Activated CD4-positive, alpha-beta T cell treated with anti-CD3 and anti-CD28 coated beads, Interleukin-2, amount 10 ng/mL, durations not matched to agents 7 days and 5 days (primary cell): ENCODE results near the gene KIAA0825. TPM values are rescaled to one million over a fixed set of nuclear protein-coding genes. Genes with fewer than 3 reads are reported as not detected.
"Not testable (repeated sequence)": the region's sequence is repeated elsewhere in the genome, so short reads cannot be mapped to it uniquely, and the experiment has no call there.

Experiments
- CTCF ChIA-PET: fragments of 350-600 bp; sonication (Branson Sonifier 250); formaldehyde crosslinking; loops from one replicate; lab custom pipeline; 2021; ENCODE audit warnings: antibody characterized with exemption; lab: Charles Lee
- POLR2A ChIA-PET: fragments of 350-600 bp; sonication (Branson Sonifier 250); formaldehyde crosslinking; loops from one replicate; lab custom pipeline; 2021; ENCODE audit warnings: antibody characterized with exemption; lab: Charles Lee
- DNase-seq: peaks from one replicate; pipeline ENCODE4 v3.0.0-alpha.2; 2020
- H3K27ac Mint-ChIP-seq: one replicate; pipeline ENCODE4 v1.8.0; 2021; ENCODE audit warnings: mild to moderate bottlenecking, moderate library complexity, mixed read lengths
- H3K27me3 Mint-ChIP-seq: one replicate; pipeline ENCODE4 v1.8.0; 2021; ENCODE audit warnings: mixed read lengths
- H3K36me3 Mint-ChIP-seq: one replicate; pipeline ENCODE4 v1.8.0; 2021; ENCODE audit warnings: low read depth, mixed read lengths
- H3K4me1 Mint-ChIP-seq: one replicate; pipeline ENCODE4 v1.8.0; 2021; ENCODE audit warnings: mixed read lengths
- H3K4me3 Mint-ChIP-seq: one replicate; pipeline ENCODE4 v1.8.0; 2021; ENCODE audit warnings: mild to moderate bottlenecking, moderate library complexity, mixed read lengths
- H3K9me3 Mint-ChIP-seq: one replicate; pipeline ENCODE4 v1.8.0; 2021; ENCODE audit warnings: mixed read lengths
- total RNA-seq, 2 experiments: library from RNA; stranded (reverse); gene quantifications; one replicate each; pipeline ENCODE4 v1.2.3, GENCODE V29; 2021

The KIAA0825 gene
- total RNA-seq, 2 experiments from 2014 or later, result 2.1 to 2.7 TPM

GRCh38 chr5:94171070-94171469 is 447.3 kb downstream of the KIAA0825 start:
- H3K27me3 Mint-ChIP-seq, H3K27ac Mint-ChIP-seq, H3K9me3 Mint-ChIP-seq, H3K36me3 Mint-ChIP-seq, CTCF ChIA-PET, POLR2A ChIA-PET, H3K4me3 Mint-ChIP-seq, DNase-seq, H3K4me1 Mint-ChIP-seq: not testable (repeated sequence)

- H3K27me3 Mint-ChIP-seq, DNase-seq, H3K4me1 Mint-ChIP-seq, CTCF ChIA-PET, H3K27ac Mint-ChIP-seq, H3K36me3 Mint-ChIP-seq, H3K4me3 Mint-ChIP-seq, H3K9me3 Mint-ChIP-seq, POLR2A ChIA-PET: not testable (repeated sequence)
Measured at GRCh38 chr5:94170158-94170557, 448.2 kb downstream of the KIAA0825 start.

- no peaks in the 10 kb centered on the region for H3K27me3 Mint-ChIP-seq
- ChIA-PET CTCF (no interaction called here), POLR2A (no interaction called here)
- no peaks in the 10 kb centered on the region for H3K4me1 Mint-ChIP-seq
- no peak overlapping the region for H3K4me3 Mint-ChIP-seq
- DNase-seq, result no peak
- no peaks in the 10 kb centered on the region for H3K36me3 Mint-ChIP-seq
- H3K9me3 Mint-ChIP-seq, result no peaks in the 10 kb centered on the region
- no peak overlapping the region for H3K27ac Mint-ChIP-seq
Measured at GRCh38 chr5:94168151-94168550, 450.3 kb downstream of the KIAA0825 start.

- H3K27ac Mint-ChIP-seq, result no peak overlapping the region
- POLR2A ChIA-PET, result no interaction called here
- H3K27me3 Mint-ChIP-seq, result peaks cover 2% of the 10 kb centered on the region
- DNase-seq, result no peak
- H3K36me3 Mint-ChIP-seq, result no peaks in the 10 kb centered on the region
- H3K4me3 Mint-ChIP-seq, result no peak overlapping the region
- H3K9me3 Mint-ChIP-seq, result no peaks in the 10 kb centered on the region
- CTCF ChIA-PET, result no interaction called here
- no peaks in the 10 kb centered on the region for H3K4me1 Mint-ChIP-seq
Measured at GRCh38 chr5:94161801-94162200, 456.6 kb downstream of the KIAA0825 start.

GRCh38 chr5:94159144-94159543 is 459.3 kb downstream of the KIAA0825 start:
- no peaks in the 10 kb centered on the region for H3K36me3 Mint-ChIP-seq
- H3K4me3 Mint-ChIP-seq, result no peak overlapping the region
- no peaks in the 10 kb centered on the region for H3K9me3 Mint-ChIP-seq
- H3K27ac Mint-ChIP-seq, result no peak overlapping the region
- CTCF ChIA-PET, result no interaction called here
- H3K4me1 Mint-ChIP-seq, result no peaks in the 10 kb centered on the region
- H3K27me3 Mint-ChIP-seq, result peaks cover 2% of the 10 kb centered on the region
- DNase-seq, result no peak
- POLR2A ChIA-PET, result no interaction called here

GRCh38 chr5:94157704-94158539 is 460.5 kb downstream of the KIAA0825 start:
- peaks cover 2% of the 10 kb centered on the region for H3K27me3 Mint-ChIP-seq
- H3K4me1 Mint-ChIP-seq, result no peaks in the 10 kb centered on the region
- no peaks in the 10 kb centered on the region for H3K9me3 Mint-ChIP-seq
- no peak for DNase-seq
- H3K27ac Mint-ChIP-seq, result no peak overlapping the region
- H3K36me3 Mint-ChIP-seq, result no peaks in the 10 kb centered on the region
- no peak overlapping the region for H3K4me3 Mint-ChIP-seq
- CTCF ChIA-PET, result no interaction called here
- POLR2A ChIA-PET, result no interaction called here

GRCh38 chr5:94154672-94155071 is 463.7 kb downstream of the KIAA0825 start:
- ChIA-PET POLR2A (no interaction called here), CTCF (no interaction called here)
- no peaks in the 10 kb centered on the region for H3K36me3 Mint-ChIP-seq
- peaks cover 4% of the 10 kb centered on the region for H3K9me3 Mint-ChIP-seq
- peaks cover 2% of the 10 kb centered on the region for H3K27me3 Mint-ChIP-seq
- no peak for DNase-seq
- no peaks in the 10 kb centered on the region for H3K4me1 Mint-ChIP-seq
- H3K4me3 Mint-ChIP-seq, result no peak overlapping the region
- no peak overlapping the region for H3K27ac Mint-ChIP-seq

- DNase-seq, result no peak
- Mint-ChIP-seq H3K36me3 (no peaks in the 10 kb centered on the region), H3K4me3 (no peak overlapping the region), H3K4me1 (no peaks in the 10 kb centered on the region), H3K27me3 (peaks cover 2% of the 10 kb centered on the region), H3K27ac (no peak overlapping the region), H3K9me3 (peaks cover 4% of the 10 kb centered on the region)
- CTCF ChIA-PET, result no interaction called here
- POLR2A ChIA-PET, result no interaction called here
Measured at GRCh38 chr5:94153736-94154450, 464.5 kb downstream of the KIAA0825 start.

GRCh38 chr5:94143621-94144020 is 474.8 kb downstream of the KIAA0825 start:
- H3K27me3 Mint-ChIP-seq, DNase-seq, CTCF ChIA-PET, H3K4me3 Mint-ChIP-seq, H3K36me3 Mint-ChIP-seq, H3K9me3 Mint-ChIP-seq, POLR2A ChIA-PET, H3K4me1 Mint-ChIP-seq, H3K27ac Mint-ChIP-seq: not testable (repeated sequence)

- Mint-ChIP-seq H3K27me3 (peaks cover 8% of the 10 kb centered on the region), H3K4me1 (no peaks in the 10 kb centered on the region), H3K9me3 (peaks cover 7% of the 10 kb centered on the region), H3K4me3 (no peak overlapping the region), H3K36me3 (peaks cover 1% of the 10 kb centered on the region), H3K27ac (no peak overlapping the region)
- ChIA-PET POLR2A (no interaction called here), CTCF (no interaction called here)
- DNase-seq, result no peak
Measured at GRCh38 chr5:94140300-94140699, 478.1 kb downstream of the KIAA0825 start.

- no peak for DNase-seq
- Mint-ChIP-seq H3K4me3 (no peak overlapping the region), H3K9me3 (peaks cover 5% of the 10 kb centered on the region), H3K27ac (no peak overlapping the region), H3K36me3 (no peaks in the 10 kb centered on the region), H3K4me1 (no peaks in the 10 kb centered on the region), H3K27me3 (peaks cover 5% of the 10 kb centered on the region)
- CTCF ChIA-PET, result no interaction called here
- POLR2A ChIA-PET, result no interaction called here
Measured at GRCh38 chr5:94130077-94130476, 488.3 kb downstream of the KIAA0825 start.

- ChIA-PET POLR2A (no interaction called here), CTCF (no interaction called here)
- Mint-ChIP-seq H3K27ac (no peak overlapping the region), H3K4me3 (no peak overlapping the region), H3K36me3 (no peaks in the 10 kb centered on the region), H3K27me3 (peaks cover 6% of the 10 kb centered on the region), H3K9me3 (peaks cover 2% of the 10 kb centered on the region), H3K4me1 (no peaks in the 10 kb centered on the region)
- DNase-seq, result no peak
Measured at GRCh38 chr5:94125107-94125506, 493.3 kb downstream of the KIAA0825 start.

GRCh38 chr5:94116317-94116716 is 502.1 kb downstream of the KIAA0825 start:
- CTCF ChIA-PET, H3K36me3 Mint-ChIP-seq, H3K27ac Mint-ChIP-seq, H3K4me3 Mint-ChIP-seq, H3K27me3 Mint-ChIP-seq, POLR2A ChIA-PET, DNase-seq, H3K4me1 Mint-ChIP-seq: not testable (repeated sequence)
- H3K9me3 Mint-ChIP-seq, result peaks cover 20% of the 10 kb centered on the region
